ENCODE measurements around the gene CYBB.
A peak's percentile ranks its signal among the peaks of the same experiment; 100 is the strongest.

Gene CYBB

GRCh38 chrX:37753384-37753783 lies 26.5 kb upstream of the CYBB start:
- no peak for DNase-seq (ENCODE audit: low read depth)

GRCh38 chrX:37754516-37754915 lies 25.3 kb upstream of the CYBB start:
- no peak for TF ChIP-seq CTCF (IDR thresholded peaks at IDR 0.05; ENCODE audit: low read depth, low read length, missing control alignments)
- no peak for DNase-seq (ENCODE audit: low read depth)
- H3K4me3 ChIP-seq (ENCODE audit: low read depth, low read length), result no peak overlapping the region

More at GRCh38 chrX:37753384-37753783, 26.5 kb upstream of the CYBB start:
- TF ChIP-seq CTCF (IDR thresholded peaks at IDR 0.05; ENCODE audit: low read depth, low read length, missing control alignments), result no peak
- H3K4me3 ChIP-seq (ENCODE audit: low read depth, low read length), result no peak overlapping the region

GRCh38 chrX:37755025-37755424 lies 24.8 kb upstream of the CYBB start:
- no peak for TF ChIP-seq CTCF (IDR thresholded peaks at IDR 0.05; ENCODE audit: low read depth, low read length, missing control alignments)
- DNase-seq (ENCODE audit: low read depth), result peak; percentile 69
- no peak overlapping the region for H3K4me3 ChIP-seq (ENCODE audit: low read depth, low read length)

- no peak overlapping the region for H3K4me3 ChIP-seq (ENCODE audit: low read depth, low read length)
- no peak for DNase-seq (ENCODE audit: low read depth)
- TF ChIP-seq CTCF (IDR thresholded peaks at IDR 0.05; ENCODE audit: low read depth, low read length, missing control alignments), result no peak
These were observed 22.8 kb upstream of the CYBB start for GRCh38 chrX:37757082-37757481.

- no peak for TF ChIP-seq CTCF (IDR thresholded peaks at IDR 0.05; ENCODE audit: low read depth, low read length, missing control alignments)
- no peak for DNase-seq (ENCODE audit: low read depth)
- no peak overlapping the region for H3K4me3 ChIP-seq (ENCODE audit: low read depth, low read length)
These were observed 20.5 kb upstream of the CYBB start for GRCh38 chrX:37759351-37759750.

- no peak for DNase-seq (ENCODE audit: low read depth)
- no peak overlapping the region for H3K4me3 ChIP-seq (ENCODE audit: low read depth, low read length)
- no peak for TF ChIP-seq CTCF (IDR thresholded peaks at IDR 0.05; ENCODE audit: low read depth, low read length, missing control alignments)
These were observed 19.9 kb upstream of the CYBB start for GRCh38 chrX:37759878-37760418.

GRCh38 chrX:37763400-37763799 lies 16.5 kb upstream of the CYBB start:
- DNase-seq (ENCODE audit: low read depth), result no peak
- H3K4me3 ChIP-seq (ENCODE audit: low read depth, low read length), result no peak overlapping the region
- no peak for TF ChIP-seq CTCF (IDR thresholded peaks at IDR 0.05; ENCODE audit: low read depth, low read length, missing control alignments)
